SK-N-SH (cell line): ENCODE results near the gene MED8. TPM values are rescaled to one million over a fixed set of nuclear protein-coding genes. Genes with fewer than 3 reads are reported as not detected.

Source experiments
- CTCF ChIA-PET: fragments of 300-600, 350-600 bp; formaldehyde crosslinking; extraction: SDS; loops from one replicate; lab custom pipeline; 2021; lab: Yijun Ruan, JAX
- POLR2A ChIA-PET: fragments of 350-600 bp; sonication (Branson Sonifier 250); formaldehyde crosslinking; extraction: SDS; loops from one replicate; lab custom pipeline; 2020; ENCODE audit warnings: antibody characterized with exemption, inconsistent platforms; lab: Yijun Ruan, JAX
- DNase-seq: peaks from one replicate; pipeline ENCODE4 v3.0.0; 2012
- H2AFZ ChIP-seq: fragments of 200-600 bp; sonication (generic); 2 replicates; pipeline ENCODE4 v1.8.1; 2016; ENCODE audit warnings: antibody characterized with exemption, mild to moderate bottlenecking, low read depth
- H3F3A ChIP-seq: fragments of 200-600 bp; sonication (generic); replicated peaks from 2 replicates; pipeline ENCODE3; 2016; ENCODE audit warnings: antibody characterized with exemption, mild to moderate bottlenecking; ENCODE audit not compliant: insufficient read depth
- H3K27ac ChIP-seq, 2 experiments: fragments of 200-500 bp in 1 of 2; fragments of 200-600 bp in 1 of 2; sonication (Bioruptor generic) in 1 of 2; sonication (generic), shearing (Covaris generic) in 1 of 2; 2 replicates each; pipeline versions ENCODE4 v1.5.1 to v1.6.1; 2014 to 2016; ENCODE audit warnings: low read depth in 2 of 2, inconsistent platforms in 1 of 2, low read length in 1 of 2, mild to moderate bottlenecking in 1 of 2, mixed read lengths in 1 of 2
- H3K27me3 ChIP-seq: fragments of 200-600 bp; sonication (generic), shearing (Covaris generic); 2 replicates; pipeline ENCODE4 v1.6.1; 2016; ENCODE audit warnings: mixed run types; ENCODE audit not compliant: insufficient read depth
- H3K36me3 ChIP-seq, 2 experiments: fragments of 200-500 bp in 1 of 2; fragments of 200-600 bp in 1 of 2; sonication (Bioruptor generic) in 1 of 2; sonication (generic) in 1 of 2; replicated peaks in 1 of 2; 2 replicates each; pipeline versions ENCODE3 to v1.5.1; 2014 to 2016; ENCODE audit warnings: low read length in 1 of 2, mild to moderate bottlenecking in 1 of 2; ENCODE audit not compliant: insufficient read depth in 2 of 2, control insufficient read depth in 1 of 2
- H3K4me1 ChIP-seq, 2 experiments: fragments of 200-500 bp in 1 of 2; fragments of 200-600 bp in 1 of 2; sonication (Bioruptor generic) in 1 of 2; sonication (generic), shearing (Covaris generic) in 1 of 2; 2 replicates each; pipeline versions ENCODE4 v1.5.1 to v1.6.1; 2014 to 2016; ENCODE audit warnings: low read depth in 1 of 2, low read length in 1 of 2, mixed run types in 1 of 2; ENCODE audit not compliant: insufficient read depth in 2 of 2, control insufficient read depth in 1 of 2
- H3K4me2 ChIP-seq: fragments of 200-600 bp; sonication (generic), shearing (Covaris generic); 2 replicates; pipeline ENCODE4 v1.6.1; 2017; ENCODE audit warnings: mixed run types
- H3K4me3 ChIP-seq, 2 experiments: fragments of 200-500 bp in 1 of 2; fragments of 200-600 bp in 1 of 2; sonication (Bioruptor generic) in 1 of 2; sonication (generic), shearing (Covaris generic) in 1 of 2; 2 replicates each; pipeline versions ENCODE4 v1.5.1 to v1.8.1; 2014 to 2016; ENCODE audit warnings: low read depth in 2 of 2, inconsistent platforms in 1 of 2, low read length in 1 of 2, mild to moderate bottlenecking in 1 of 2, mixed read lengths in 1 of 2, moderate library complexity in 1 of 2
- H3K79me2 ChIP-seq: fragments of 200-600 bp; sonication (generic); 2 replicates; pipeline ENCODE4 v1.8.1; 2017; ENCODE audit warnings: mild to moderate bottlenecking; ENCODE audit not compliant: insufficient read depth
- H3K9ac ChIP-seq: fragments of 200-600 bp; sonication (generic); 2 replicates; pipeline ENCODE4 v1.6.1; 2017; ENCODE audit warnings: mixed run types
- H3K9me2 ChIP-seq: fragments of 200-600 bp; sonication (generic); 2 replicates; pipeline ENCODE4 v1.6.1; 2017; ENCODE audit warnings: mixed run types
- H3K9me3 ChIP-seq: fragments of 200-600 bp; sonication (generic); 2 replicates; pipeline ENCODE4 v1.6.1; 2017; ENCODE audit warnings: mixed run types, mild to moderate bottlenecking, moderate library complexity
- H4K20me1 ChIP-seq: fragments of 200-600 bp; sonication (generic); 2 replicates; pipeline ENCODE4 v1.6.1; 2017; ENCODE audit warnings: mild to moderate bottlenecking, mixed run types; ENCODE audit not compliant: insufficient read depth
- ELF1 ChIP-seq: IDR thresholded peaks from 2 replicates; pipeline ENCODE4 v1.4.0; 2012
- EZH2phosphoT487 ChIP-seq: fragments of 200-600 bp; sonication (generic); IDR thresholded peaks from 2 replicates; pipeline ENCODE4 v1.6.1; 2017; ENCODE audit warnings: low read depth, mixed run types, mild to moderate bottlenecking, antibody characterized with exemption, moderate library complexity, borderline replicate concordance
- FOXM1 ChIP-seq: IDR thresholded peaks from 2 replicates; pipeline ENCODE4 v1.4.0; 2012; ENCODE audit warnings: low read depth, mild to moderate bottlenecking
- GABPA ChIP-seq: IDR thresholded peaks from 2 replicates; pipeline ENCODE4 v1.4.0; 2012; ENCODE audit warnings: low read depth, mild to moderate bottlenecking
- GATA2 ChIP-seq: sonication (generic); formaldehyde crosslinking; IDR thresholded peaks from 2 replicates; pipeline ENCODE4 v1.5.0; 2020; ENCODE audit warnings: mild to moderate bottlenecking, missing genetic modification reagents
- NFIC ChIP-seq: IDR thresholded peaks from 2 replicates; pipeline ENCODE4 v1.4.0; 2012; ENCODE audit warnings: borderline replicate concordance
- NRF1 ChIP-seq: IDR thresholded peaks from 2 replicates; pipeline ENCODE4 v1.6.1; 2012; ENCODE audit warnings: low read depth, mild to moderate bottlenecking, low read length
- WGBS: methylation state at CpG from one replicate; pipeline ENCODE4 v1.1.6; 2017; ENCODE audit warnings: low lambda C conversion rate; 5-methylcytosine and 5-hydroxymethylcytosine counted together
- polyA plus RNA-seq, 3 experiments: library from polyadenylated mRNA; depleted of rRNA; stranded (reverse); fragments of >200 nt; gene quantifications; 2 replicates each; pipeline ENCODE4 v1.2.3, GENCODE V29; 2012
- TF ChIP-seq, protein P1 (sequence below): IDR thresholded peaks from 2 replicates; pipeline ENCODE4; 2012
- TF ChIP-seq, protein P2 (sequence below): IDR thresholded peaks from 2 replicates; pipeline ENCODE4 v1.4.0; 2012; ENCODE audit warnings: low read depth, borderline replicate concordance
- TF ChIP-seq, protein P3 (sequence below): fragments of 150-350 bp; IDR thresholded peaks from 2 replicates; pipeline ENCODE4 v1.6.1; 2016; ENCODE audit warnings: mild to moderate bottlenecking, low read depth, low read length
- TF ChIP-seq, protein P4 (sequence below): fragments of 200-600 bp; sonication (generic); IDR thresholded peaks from 2 replicates; pipeline ENCODE4 v1.6.1; 2017; ENCODE audit warnings: antibody characterized with exemption, mild to moderate bottlenecking, moderate library complexity

MED8 gene
- polyA plus RNA-seq, 1 of the 3 experiments (the other 2 are of a cell fraction): 33.7 TPM

DNA sequence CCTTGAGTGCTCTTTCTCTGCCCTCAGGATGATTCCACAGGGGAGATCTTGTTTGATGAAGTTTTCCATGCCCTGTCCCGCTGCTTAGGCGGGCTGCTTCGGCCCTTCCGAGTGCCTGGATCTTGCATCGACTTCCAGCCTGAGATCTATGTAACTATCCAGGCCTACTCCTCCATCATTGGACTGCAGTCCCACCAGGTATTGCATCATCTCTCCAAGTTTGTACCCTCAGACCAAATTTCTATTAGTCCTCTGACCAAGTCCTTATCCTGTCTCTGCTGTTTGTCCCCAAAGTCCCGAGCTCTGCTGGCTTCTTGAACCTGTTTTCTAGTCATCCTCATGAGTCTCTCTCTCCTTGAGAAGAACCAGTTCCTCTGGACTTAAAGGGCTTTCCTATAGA, 14.8 kb upstream of the MED8 start:
- WGBS: 95% methylated on average over 6 of the region's 6 CpGs
- no peak overlapping the region for H2AFZ ChIP-seq
- CTCF ChIA-PET: interaction anchor here (1.7 kb wide), 1 partner anchor 10 kb away, joined by 9 read pairs; no protein-coding TSS in a partner anchor
- peaks cover 40 to 46% of the 10 kb centered on the region in 2 experiments for H3K36me3 ChIP-seq
- H3K9ac ChIP-seq: no peak overlapping the region
- H3K27ac ChIP-seq: no peak overlapping the region
- no peaks in the 10 kb centered on the region for H4K20me1 ChIP-seq
- H3K27me3 ChIP-seq: no peaks in the 10 kb centered on the region
- no peak overlapping the region for H3K4me3 ChIP-seq
- no peaks in the 10 kb centered on the region for H3K9me3 ChIP-seq
- H3F3A ChIP-seq: no peaks in the 10 kb centered on the region
- no peaks in the 10 kb centered on the region for H3K9me2 ChIP-seq
- POLR2A ChIA-PET: no interaction called here
- peaks cover 15% of the 10 kb centered on the region; the same call in 1 of the 2 replicates for H3K79me2 ChIP-seq
- peaks cover 0 to 7% of the 10 kb centered on the region in 2 experiments; a peak in 1 of 4 replicates for H3K4me1 ChIP-seq
- TF ChIP-seq FOXM1 (no peak), GATA2 (CRISPR knock-in tag) (no peak), EZH2phosphoT487 (no peak), ELF1 (no peak), NRF1 (no peak), GABPA (no peak), NFIC (no peak)
- TF ChIP-seq, protein P1, sequence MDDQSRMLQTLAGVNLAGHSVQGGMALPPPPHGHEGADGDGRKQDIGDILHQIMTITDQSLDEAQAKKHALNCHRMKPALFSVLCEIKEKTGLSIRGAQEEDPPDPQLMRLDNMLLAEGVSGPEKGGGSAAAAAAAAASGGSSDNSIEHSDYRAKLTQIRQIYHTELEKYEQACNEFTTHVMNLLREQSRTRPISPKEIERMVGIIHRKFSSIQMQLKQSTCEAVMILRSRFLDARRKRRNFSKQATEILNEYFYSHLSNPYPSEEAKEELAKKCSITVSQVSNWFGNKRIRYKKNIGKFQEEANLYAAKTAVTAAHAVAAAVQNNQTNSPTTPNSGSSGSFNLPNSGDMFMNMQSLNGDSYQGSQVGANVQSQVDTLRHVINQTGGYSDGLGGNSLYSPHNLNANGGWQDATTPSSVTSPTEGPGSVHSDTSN: no peak
- TF ChIP-seq, protein P2, sequence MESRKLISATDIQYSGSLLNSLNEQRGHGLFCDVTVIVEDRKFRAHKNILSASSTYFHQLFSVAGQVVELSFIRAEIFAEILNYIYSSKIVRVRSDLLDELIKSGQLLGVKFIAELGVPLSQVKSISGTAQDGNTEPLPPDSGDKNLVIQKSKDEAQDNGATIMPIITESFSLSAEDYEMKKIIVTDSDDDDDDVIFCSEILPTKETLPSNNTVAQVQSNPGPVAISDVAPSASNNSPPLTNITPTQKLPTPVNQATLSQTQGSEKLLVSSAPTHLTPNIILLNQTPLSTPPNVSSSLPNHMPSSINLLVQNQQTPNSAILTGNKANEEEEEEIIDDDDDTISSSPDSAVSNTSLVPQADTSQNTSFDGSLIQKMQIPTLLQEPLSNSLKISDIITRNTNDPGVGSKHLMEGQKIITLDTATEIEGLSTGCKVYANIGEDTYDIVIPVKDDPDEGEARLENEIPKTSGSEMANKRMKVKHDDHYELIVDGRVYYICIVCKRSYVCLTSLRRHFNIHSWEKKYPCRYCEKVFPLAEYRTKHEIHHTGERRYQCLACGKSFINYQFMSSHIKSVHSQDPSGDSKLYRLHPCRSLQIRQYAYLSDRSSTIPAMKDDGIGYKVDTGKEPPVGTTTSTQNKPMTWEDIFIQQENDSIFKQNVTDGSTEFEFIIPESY: no peak
- TF ChIP-seq, protein P3, sequence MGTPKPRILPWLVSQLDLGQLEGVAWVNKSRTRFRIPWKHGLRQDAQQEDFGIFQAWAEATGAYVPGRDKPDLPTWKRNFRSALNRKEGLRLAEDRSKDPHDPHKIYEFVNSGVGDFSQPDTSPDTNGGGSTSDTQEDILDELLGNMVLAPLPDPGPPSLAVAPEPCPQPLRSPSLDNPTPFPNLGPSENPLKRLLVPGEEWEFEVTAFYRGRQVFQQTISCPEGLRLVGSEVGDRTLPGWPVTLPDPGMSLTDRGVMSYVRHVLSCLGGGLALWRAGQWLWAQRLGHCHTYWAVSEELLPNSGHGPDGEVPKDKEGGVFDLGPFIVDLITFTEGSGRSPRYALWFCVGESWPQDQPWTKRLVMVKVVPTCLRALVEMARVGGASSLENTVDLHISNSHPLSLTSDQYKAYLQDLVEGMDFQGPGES: no peak
- TF ChIP-seq, protein P4, sequence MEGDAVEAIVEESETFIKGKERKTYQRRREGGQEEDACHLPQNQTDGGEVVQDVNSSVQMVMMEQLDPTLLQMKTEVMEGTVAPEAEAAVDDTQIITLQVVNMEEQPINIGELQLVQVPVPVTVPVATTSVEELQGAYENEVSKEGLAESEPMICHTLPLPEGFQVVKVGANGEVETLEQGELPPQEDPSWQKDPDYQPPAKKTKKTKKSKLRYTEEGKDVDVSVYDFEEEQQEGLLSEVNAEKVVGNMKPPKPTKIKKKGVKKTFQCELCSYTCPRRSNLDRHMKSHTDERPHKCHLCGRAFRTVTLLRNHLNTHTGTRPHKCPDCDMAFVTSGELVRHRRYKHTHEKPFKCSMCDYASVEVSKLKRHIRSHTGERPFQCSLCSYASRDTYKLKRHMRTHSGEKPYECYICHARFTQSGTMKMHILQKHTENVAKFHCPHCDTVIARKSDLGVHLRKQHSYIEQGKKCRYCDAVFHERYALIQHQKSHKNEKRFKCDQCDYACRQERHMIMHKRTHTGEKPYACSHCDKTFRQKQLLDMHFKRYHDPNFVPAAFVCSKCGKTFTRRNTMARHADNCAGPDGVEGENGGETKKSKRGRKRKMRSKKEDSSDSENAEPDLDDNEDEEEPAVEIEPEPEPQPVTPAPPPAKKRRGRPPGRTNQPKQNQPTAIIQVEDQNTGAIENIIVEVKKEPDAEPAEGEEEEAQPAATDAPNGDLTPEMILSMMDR: no peak
- H3K4me2 ChIP-seq: no peak overlapping the region
- no peak for DNase-seq
